GM08714 (cell line): ENCODE measurements around the gene PACC1.

Experiments used
- H3K4me3 ChIP-seq: fragments of 200-500 bp; sonication (Bioruptor generic); 2 replicates; pipeline ENCODE4 v1.5.1; 2014; ENCODE audit warnings: mild to moderate bottlenecking, low read length, inconsistent platforms
- ZNF274 ChIP-seq: IDR thresholded peaks from 2 replicates; pipeline ENCODE4 v1.6.1; 2012; ENCODE audit warnings: mild to moderate bottlenecking, low read depth, low read length

Gene PACC1

DNA sequence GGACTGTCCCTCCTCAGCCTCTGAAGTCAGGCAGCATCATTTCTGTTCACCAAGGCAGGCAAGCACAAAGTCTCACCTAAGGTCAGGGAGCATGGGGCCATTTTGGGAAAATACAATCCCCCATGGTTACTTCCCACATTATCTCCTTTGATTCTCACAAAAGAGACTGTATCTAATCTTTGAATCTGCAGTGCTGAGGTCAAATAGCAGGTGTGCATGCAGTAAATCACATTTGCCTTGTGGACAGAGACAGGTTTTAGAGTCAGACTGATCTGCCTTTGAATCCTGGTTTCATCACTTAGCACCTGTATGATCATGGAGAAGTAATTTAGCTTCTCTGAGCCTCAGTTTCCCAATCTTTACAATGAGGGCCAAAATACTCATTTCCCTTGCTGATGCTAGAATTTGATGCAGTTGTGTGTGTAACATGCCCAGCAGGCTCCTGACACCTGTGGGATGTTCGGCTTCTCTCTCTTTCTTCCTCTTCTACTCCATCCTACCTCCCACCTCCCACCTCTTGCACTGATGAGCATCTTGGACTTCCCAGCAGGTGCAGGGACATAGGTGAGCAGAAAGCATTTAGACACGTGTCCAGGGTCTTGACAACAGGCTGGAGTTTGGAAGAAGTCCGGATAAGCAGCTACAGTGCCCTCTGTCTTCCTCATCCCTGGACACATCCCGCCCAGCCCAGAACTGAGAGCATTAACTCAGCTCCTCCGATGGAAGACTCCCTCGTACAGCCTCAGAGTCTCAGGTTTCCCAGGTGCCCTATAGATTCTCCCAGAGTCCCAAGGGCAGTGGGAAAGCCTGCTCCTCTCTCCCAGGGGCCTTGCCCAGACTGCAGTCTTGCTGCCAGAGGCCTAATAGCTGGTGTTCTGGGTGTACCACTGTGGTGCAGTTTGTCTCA is 37.0 kb upstream of the PACC1 start:
- no peak for TF ChIP-seq ZNF274
- H3K4me3 ChIP-seq = no peak overlapping the region

GRCh38 chr1:212450331-212450881 is 35.7 kb upstream of the PACC1 start:
- no peak for TF ChIP-seq ZNF274
- H3K4me3 ChIP-seq = no peak overlapping the region

DNA sequence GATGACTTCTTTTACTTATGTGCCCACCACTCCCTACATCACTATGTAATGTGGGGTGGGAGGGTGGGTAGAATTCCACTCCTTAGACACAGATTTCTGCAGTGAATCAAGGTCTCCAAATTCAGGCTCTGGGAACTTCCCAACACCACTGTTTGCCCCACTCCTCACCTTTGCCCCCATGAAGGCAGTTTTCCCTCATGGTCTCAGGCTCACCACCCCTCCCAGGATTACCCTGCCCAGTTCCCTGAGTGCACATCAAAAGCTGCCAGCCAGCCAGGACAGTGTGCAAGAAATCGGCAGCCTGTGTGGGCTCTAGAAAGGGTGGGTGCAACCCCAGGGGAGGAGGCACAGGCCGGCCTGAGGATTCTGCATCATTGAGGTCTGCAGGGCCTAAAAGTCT is 32.8 kb upstream of the PACC1 start:
- H3K4me3 ChIP-seq = no peak overlapping the region
- no peak for TF ChIP-seq ZNF274

DNA sequence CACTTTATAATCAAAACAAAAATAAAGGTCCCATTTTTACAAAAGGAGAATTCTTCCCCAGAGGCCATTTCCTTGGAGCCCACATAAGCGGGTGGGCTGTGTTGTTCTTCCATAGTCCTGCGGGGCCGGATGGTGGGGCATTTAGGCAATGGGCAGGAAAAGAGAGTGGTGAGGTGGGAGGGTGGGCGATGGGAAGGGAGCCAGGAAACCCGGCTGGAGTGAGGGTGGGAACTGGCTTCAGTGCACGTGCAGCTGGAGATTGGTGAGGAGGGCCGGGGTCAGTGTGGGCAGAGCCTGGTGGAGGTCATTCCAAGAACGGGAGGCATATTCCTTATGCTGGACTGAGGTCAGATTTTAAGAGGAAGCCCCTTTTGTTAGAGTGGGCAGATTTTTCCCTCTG is 31.6 kb upstream of the PACC1 start:
- TF ChIP-seq ZNF274 = no peak

DNA sequence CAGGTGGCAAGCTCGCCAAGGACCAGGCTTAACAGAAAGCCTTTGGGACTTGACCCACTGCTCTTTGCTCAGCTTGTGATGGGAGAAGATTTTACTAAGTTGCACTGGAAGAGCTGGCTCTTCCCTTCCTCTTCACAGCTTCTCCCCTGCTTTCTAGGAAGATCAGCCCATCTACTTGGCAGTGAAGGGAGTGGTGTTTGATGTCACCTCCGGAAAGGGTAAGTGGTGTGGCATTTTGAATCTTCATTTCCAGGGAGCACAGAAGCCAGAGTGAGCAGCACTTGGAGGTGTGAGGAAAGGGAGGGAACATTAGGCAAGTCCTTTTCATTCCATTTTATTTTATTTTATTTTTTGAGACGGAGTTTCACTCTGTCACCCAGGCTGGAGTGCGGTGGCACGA is 27.7 kb upstream of the PACC1 start:
- H3K4me3 ChIP-seq = no peak overlapping the region
- TF ChIP-seq ZNF274 = no peak

More for the DNA sequence above, 31.6 kb upstream of the PACC1 start:
- no peak overlapping the region for H3K4me3 ChIP-seq

DNA sequence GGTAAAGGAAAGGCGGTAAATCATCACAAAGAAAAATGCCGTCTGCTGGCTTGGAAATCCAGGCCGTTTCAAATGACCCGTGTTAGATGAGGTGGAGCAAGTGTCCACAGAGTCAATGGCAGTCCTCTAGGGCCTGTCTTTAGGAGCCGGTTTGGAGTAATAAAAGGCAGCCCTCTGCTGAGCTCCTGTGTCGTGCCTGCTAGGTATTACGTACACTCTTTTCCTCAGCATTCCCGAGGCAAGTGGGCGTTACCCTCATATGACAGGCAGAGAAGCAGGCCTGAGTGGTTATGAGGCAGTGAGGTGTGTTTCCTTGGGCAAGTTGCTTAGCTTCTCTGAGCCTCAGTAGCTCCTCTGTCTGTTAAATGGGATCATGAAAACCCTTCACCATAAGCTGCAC is 25.7 kb upstream of the PACC1 start:
- TF ChIP-seq ZNF274 = no peak

DNA sequence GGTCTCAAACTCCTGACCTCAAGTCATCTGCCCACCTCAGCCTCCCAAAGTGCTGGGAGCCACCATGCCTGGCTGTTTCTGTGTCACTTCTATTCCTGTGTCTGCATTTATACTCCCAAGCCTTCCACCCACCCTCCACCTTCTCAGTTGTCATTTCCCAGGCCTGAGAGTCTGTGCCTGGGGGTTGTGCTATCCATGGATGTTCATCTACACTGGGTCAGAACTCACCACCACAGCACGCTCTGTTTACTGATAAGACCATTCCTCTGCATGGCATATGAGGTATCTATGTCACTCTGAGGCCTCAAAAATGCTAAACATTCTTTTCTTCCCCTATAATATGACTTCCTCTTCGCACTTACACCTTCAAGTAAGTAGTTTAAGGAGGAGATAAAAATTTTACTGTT is 24.1 kb upstream of the PACC1 start:
- no peak for TF ChIP-seq ZNF274
- H3K4me3 ChIP-seq = no peak overlapping the region

More for the DNA sequence above, 25.7 kb upstream of the PACC1 start:
- no peak overlapping the region for H3K4me3 ChIP-seq

DNA sequence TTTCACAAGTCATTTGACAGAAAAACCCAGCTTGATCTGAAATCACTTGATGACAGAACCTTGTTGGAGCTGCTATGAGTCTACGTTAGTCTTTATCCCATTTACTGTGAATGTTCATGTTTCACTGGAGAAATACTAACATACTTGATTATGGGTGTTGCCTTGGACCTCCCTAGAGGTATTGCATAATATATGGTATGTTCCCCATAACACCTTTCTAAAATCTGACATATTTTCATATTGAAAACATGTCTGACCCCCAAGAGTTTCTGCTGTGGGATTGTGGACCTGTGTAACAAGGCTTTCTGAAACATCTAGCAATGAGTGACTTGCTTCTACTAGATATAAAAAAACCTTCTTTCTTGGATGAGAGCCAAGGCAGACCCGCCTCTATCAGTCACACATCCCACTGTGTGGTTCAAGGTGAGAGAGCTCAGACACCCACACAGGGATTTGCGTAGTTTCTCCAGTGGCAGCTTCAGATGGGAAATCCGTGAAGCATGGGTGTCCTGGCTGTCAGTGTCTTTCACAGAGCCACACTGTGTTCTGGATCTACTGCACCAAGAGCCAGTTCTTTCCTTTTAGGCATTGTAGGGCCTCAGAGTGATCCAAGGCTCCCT is 22.6 kb upstream of the PACC1 start:
- H3K4me3 ChIP-seq = no peak overlapping the region
- no peak for TF ChIP-seq ZNF274

DNA sequence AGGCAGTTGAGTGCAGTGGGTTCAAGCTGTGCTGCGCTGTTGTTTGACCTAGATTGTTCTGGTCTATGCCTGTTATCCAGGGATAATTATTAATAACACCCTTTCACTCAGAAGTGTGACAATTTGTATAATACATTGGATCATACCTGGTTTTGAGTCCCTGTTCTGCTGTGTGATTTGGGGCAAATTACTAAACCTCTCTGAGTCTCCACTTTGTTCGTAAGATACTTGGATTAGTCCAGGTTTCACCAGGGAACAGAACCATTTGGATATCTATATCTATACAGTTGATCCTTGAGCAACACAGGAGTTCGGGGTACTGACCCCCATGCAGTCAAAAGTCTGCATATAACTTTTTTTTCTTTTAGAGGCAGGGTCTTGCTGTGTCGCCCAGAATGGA is 20.3 kb upstream of the PACC1 start:
- TF ChIP-seq ZNF274 = no peak
- H3K4me3 ChIP-seq = no peak overlapping the region

DNA sequence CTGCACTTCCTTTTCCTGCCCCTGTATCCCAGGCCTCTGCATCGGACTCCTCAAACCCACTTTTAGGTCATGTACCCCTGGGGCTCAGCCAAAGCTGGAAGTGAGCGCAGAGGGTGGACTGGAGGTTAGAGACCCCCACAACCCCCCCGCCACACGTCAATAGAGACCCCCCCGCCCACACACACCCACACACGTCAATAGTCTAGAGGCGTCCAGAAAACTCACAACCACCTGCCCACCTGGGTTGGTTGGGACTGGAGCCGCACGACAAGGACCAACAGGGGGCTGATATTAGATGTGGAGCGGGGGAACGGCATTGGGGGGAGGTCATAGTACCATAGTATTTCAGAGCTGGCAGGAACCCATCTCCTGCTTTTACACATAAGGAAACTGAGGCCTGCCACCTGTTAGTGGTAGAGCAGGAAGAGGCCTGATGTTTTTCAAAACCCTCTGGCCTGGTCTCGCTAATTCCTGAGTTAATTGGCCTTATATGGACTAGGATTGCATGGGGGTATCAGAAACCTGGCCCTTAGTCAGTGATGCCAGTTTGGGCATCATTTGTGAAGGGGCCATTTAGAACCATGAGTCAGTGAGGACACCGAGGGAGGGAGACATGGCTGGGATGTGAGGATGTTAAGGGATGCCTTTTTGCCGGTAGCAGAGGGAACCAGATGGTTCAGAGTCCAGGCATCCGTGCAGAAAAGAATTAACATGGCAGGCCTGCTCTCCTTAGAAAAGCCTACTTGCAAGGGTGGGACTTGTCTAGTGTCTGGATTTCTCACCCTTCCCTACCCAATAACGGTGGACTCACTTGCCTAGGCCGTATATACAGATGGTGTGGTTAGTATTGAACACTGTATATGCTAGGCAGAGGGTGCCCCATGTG is 19.1 kb upstream of the PACC1 start:
- TF ChIP-seq ZNF274 = no peak
- peak overlapping the region; percentile 82 for H3K4me3 ChIP-seq

GRCh38 chr1:212432661-212433576 is 18.2 kb upstream of the PACC1 start, which contains the start of gene NENF:
NENF (plus strand) TSS chr1:212432920; CDS start chr1:212432944, 24 bp downstream.
- TF ChIP-seq ZNF274 = no peak
- H3K4me3 ChIP-seq = peak within 1 kb of the TSS; percentile 82

DNA sequence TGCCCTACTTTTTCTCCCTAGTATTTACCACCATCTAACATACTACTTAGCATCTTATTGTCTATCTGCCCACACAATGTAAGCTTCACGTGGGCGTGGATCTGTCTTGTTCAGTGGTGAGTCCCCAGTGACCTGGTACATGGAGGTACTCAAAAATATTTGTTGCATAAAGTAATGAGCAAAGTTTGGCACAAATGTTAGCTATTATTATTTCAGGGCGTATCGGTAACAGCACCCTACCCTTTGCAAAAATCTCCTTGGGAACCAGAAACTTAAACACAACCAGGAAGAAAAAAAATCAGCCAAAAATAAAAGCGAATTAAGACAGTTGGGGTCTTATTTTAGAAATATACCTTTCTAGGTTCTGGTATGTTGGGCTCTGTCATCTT is 17.6 kb upstream of the PACC1 start:
- H3K4me3 ChIP-seq = peak overlapping the region; percentile 82
- TF ChIP-seq ZNF274 = no peak

DNA sequence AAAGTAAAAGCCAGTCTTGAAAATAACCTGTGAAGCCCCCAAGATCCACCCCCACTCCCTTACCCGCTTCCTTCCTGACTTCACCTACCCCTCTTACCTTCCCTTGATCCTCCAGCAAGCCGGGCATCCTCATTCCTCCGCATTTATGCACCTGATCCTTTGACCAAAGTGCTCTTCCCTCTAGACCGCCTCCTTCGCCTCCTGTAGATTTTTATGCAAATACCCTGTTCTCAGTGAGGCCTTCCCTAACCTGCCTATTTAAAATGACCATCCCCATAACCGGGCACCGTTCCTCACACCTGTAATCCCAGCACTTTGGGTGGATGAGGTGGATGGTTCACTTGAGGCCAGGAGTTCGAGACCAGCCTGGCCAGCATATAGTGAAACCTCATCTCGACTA is 17.0 kb upstream of the PACC1 start:
- H3K4me3 ChIP-seq = no peak overlapping the region
- no peak for TF ChIP-seq ZNF274
